HEK293T (cell line): ENCODE data around the gene SCML1.

Experiments
- LEF1 ChIP-seq: fragments of 450-650 bp; IDR thresholded peaks from 2 replicates; pipeline ENCODE4 v1.6.1; 2017; ENCODE audit warnings: mild to moderate bottlenecking, borderline replicate concordance
- TARDBP ChIP-seq: fragments of 450-650 bp; IDR thresholded peaks from 2 replicates; pipeline ENCODE4 v1.6.1; 2016
- ZNF384 ChIP-seq: fragments of 450-650 bp; IDR thresholded peaks from 2 replicates; pipeline ENCODE4 v1.6.1; 2016

DNA sequence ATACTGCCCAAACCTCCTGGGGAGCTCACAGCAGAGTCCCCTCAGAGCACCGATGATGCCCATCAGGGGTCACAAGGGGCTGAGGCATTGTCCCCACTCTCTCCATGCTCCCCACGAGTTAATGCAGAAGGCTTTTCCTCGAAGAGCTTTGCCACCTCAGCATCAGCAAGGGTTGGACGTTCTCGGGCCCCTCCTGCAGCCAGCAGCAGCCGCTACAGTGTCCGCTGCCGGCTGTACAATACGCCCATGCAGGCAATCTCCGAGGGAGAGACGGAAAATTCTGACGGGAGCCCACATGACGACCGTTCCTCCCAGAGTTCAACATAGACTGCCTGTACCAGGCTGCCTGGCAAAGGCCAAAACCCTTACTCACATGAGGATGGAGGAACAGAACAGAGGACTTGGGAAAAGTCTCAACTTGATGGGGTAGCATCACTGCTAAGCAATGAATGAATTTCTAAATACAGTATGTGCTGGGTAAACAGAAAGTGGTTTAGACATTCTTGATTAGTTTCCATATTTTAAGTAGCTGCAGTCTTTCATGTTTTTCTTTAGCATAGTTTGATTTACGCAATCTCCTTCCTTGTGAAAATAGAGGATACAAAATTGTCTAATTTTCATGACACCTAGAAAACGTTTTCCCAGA, 5.0 kb upstream of the SCML1 start:
- TF ChIP-seq ZNF384 = no peak
- TF ChIP-seq LEF1 = no peak
- no peak for TF ChIP-seq TARDBP
